Muscle of leg (tissue), 11 donors: ENCODE data around the gene ADGRL3. TPM values are rescaled to one million over a fixed set of nuclear protein-coding genes. Genes with fewer than 3 reads are reported as not detected.

ENCODE experiments used
- DNase-seq: peaks from one replicate; pipeline ENCODE4 v3.0.0; 2013
- H3K27ac ChIP-seq: one replicate; pipeline ENCODE4 v1.5.1; 2013; ENCODE audit warnings: mild to moderate bottlenecking, low read length, control low read depth
- H3K27me3 ChIP-seq: one replicate; pipeline ENCODE4 v1.6.1; 2013; ENCODE audit warnings: low read length; ENCODE audit not compliant: control insufficient read depth, insufficient read depth
- H3K36me3 ChIP-seq: one replicate; pipeline ENCODE4 v1.6.1; 2013; ENCODE audit warnings: low read length; ENCODE audit not compliant: control insufficient read depth, insufficient read depth
- H3K4me1 ChIP-seq: one replicate; pipeline ENCODE4 v1.6.1; 2013; ENCODE audit warnings: low read length; ENCODE audit not compliant: control insufficient read depth, insufficient read depth
- H3K4me3 ChIP-seq: one replicate; pipeline ENCODE4 v1.5.1; 2013; ENCODE audit warnings: low read length, control low read depth
- H3K9me3 ChIP-seq: replicated peaks from 2 replicates; pipeline ENCODE4 v1.6.1; 2013; ENCODE audit warnings: low read depth, low read length; ENCODE audit not compliant: control insufficient read depth
- WGBS: methylation state at CpG from one replicate; pipeline ENCODE4 v1.1.5; 2013; ENCODE audit warnings: missing lambda C conversion rate; ENCODE audit not compliant: insufficient coverage; 5-methylcytosine and 5-hydroxymethylcytosine counted together
- polyA plus RNA-seq, 8 donors: library from polyadenylated mRNA; unstranded; fragments of 120-200 nt; gene quantifications; one replicate each; pipeline versions ENCODE4 v1.2.1 to v1.2.3, GENCODE V29; 2013; ENCODE audit warnings: inconsistent platforms in 1 of 8, low replicate concordance in 1 of 8; ENCODE audit not compliant: insufficient read length in 8 of 8, insufficient read depth in 1 of 8
- total RNA-seq: library from RNA; stranded (reverse); fragments of 120-200 nt; gene quantifications from one replicate; pipeline ENCODE4 v1.2.4, GENCODE V29; 2013

ADGRL3 gene
- total and polyA plus RNA-seq, 9 donors: 11.8 to 40.7 (median 24.8) TPM

DNA sequence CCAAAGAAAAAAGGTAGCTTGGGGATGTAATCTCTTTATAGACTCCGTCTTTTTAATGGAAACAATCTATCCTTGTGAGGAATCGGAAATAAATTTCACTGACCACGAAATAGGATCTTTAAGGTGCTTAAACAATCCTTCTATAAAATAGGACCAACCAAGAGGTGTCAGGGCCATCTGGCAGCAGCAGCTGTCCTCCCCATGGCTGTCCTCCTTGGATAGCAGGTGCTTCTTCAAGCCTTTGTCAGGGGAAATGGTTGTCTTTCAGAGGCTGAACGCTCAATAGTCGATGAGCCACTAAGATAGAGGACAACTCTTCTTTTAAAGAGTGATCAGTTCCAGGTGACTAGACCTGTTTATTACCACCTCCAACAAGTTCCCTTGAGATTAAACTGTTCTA is 231.0 kb downstream of the ADGRL3 start:
- H3K27ac ChIP-seq: no peak overlapping the region
- H3K36me3 ChIP-seq: no peaks in the 10 kb centered on the region
- no peak for DNase-seq
- no peak overlapping the region for H3K4me3 ChIP-seq
- H3K4me1 ChIP-seq: no peaks in the 10 kb centered on the region
- WGBS: 100% methylated on average over 1 of the region's 5 CpGs
- no peaks in the 10 kb centered on the region for H3K27me3 ChIP-seq
- H3K9me3 ChIP-seq: no peaks in the 10 kb centered on the region

DNA sequence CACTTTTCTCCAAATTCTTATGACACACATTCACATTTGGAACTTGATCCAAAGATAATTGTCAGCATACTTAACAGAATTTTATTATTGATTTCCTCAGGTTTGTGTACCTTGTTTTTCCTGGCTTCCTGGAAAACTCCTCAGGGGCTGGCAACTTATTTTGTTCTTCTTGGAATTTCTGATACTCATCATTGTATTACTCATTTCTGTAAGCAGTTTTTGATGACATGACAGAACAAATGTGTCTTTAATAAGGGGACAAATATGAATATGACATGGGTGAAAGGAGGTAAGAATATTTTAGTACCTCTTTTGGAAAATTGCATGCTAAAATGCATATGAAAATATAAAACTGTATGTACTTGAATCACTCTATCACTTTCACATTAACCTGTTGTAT is 237.8 kb downstream of the ADGRL3 start:
- no peak for DNase-seq
- no peaks in the 10 kb centered on the region for H3K4me1 ChIP-seq
- H3K9me3 ChIP-seq: no peaks in the 10 kb centered on the region
- H3K27me3 ChIP-seq: no peaks in the 10 kb centered on the region
- H3K4me3 ChIP-seq: no peak overlapping the region
- H3K27ac ChIP-seq: no peak overlapping the region
- H3K36me3 ChIP-seq: no peaks in the 10 kb centered on the region

DNA sequence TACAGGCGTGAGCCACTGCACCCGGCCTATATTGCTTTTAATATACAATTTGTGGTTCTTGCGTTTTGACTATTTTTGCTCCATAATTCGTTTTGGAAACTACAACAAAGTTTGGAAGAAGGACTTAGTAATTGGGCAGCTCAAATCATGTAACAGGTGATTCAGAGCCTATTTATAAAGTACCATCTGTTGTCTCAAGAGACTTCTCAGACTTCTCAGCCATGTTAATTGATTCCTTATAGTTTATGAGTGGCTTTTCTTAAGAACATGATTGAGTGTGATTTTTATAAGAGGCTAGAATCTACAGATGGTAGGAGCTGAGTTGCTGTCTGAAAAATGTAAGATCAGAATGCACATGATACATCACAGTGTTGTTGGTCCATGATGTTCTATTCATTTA is 240.2 kb downstream of the ADGRL3 start:
- Histone ChIP-seq H3K27ac (no peak overlapping the region), H3K9me3 (no peaks in the 10 kb centered on the region), H3K36me3 (no peaks in the 10 kb centered on the region), H3K4me1 (no peaks in the 10 kb centered on the region), H3K4me3 (no peak overlapping the region), H3K27me3 (no peaks in the 10 kb centered on the region)
- peak; percentile 33 for DNase-seq
- WGBS: no CpG with 5 or more reads among the region's 4 CpGs

DNA sequence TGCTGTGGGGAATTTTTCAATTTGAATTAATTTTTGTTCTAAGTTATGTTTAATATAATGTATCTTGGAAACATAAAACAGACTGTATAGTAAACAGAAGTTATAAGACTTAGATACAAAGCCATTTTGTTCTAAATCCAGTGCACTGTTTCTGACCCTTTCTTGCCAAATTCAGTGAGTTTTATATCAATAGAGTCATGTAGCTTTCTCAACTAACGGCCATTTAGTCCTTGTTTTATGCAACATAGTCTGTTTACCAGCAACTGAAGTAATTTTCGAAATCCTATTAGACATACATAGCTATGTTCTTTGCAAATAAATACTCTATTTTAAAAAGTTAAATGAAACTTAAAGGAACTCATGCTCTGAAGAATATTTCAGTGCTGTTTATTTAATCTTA is 242.8 kb downstream of the ADGRL3 start:
- H3K27me3 ChIP-seq: no peaks in the 10 kb centered on the region
- no CpG with 5 or more reads among the region's 2 CpGs for WGBS
- H3K4me1 ChIP-seq: no peaks in the 10 kb centered on the region
- H3K36me3 ChIP-seq: no peaks in the 10 kb centered on the region
- no peak overlapping the region for H3K4me3 ChIP-seq
- H3K27ac ChIP-seq: no peak overlapping the region
- H3K9me3 ChIP-seq: no peaks in the 10 kb centered on the region
- DNase-seq: peak; percentile 37

DNA sequence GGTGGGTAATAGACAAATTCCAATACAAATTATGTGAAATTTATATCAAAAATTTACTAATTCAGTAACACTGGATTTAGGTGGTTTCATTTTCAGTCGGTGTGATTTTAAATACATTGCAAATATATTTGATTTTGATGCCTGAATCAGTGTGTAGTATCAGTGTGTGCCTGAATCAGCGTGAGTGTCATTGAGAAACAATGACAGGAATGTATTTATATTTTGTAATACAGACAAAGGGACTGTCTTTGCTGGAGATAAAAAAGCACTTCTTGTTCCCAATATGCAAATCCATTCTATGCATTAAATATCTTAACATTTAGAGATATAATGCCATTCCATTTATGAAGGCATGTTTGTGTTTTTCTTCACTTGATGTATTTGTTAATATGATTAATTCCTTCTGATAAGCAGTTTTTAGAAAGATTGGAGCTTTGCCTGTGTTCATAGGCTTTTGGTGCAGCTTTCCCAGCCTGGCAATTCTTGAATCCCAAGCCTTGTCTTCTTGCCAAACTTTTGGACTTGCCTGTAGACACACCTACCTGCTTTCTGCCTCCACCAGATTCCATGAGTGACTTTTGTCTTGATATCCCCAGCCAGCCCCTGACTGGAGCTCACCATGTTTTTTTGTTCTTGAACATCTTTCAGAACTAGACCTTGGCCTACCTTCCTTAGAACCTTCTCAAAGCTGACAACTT is 243.8 kb downstream of the ADGRL3 start:
- H3K4me1 ChIP-seq: no peaks in the 10 kb centered on the region
- H3K27me3 ChIP-seq: no peaks in the 10 kb centered on the region
- DNase-seq: peak; percentile 20
- no peaks in the 10 kb centered on the region for H3K36me3 ChIP-seq
- no CpG with 5 or more reads among the region's 2 CpGs for WGBS
- H3K9me3 ChIP-seq: no peaks in the 10 kb centered on the region
- no peak overlapping the region for H3K27ac ChIP-seq
- H3K4me3 ChIP-seq: no peak overlapping the region

DNA sequence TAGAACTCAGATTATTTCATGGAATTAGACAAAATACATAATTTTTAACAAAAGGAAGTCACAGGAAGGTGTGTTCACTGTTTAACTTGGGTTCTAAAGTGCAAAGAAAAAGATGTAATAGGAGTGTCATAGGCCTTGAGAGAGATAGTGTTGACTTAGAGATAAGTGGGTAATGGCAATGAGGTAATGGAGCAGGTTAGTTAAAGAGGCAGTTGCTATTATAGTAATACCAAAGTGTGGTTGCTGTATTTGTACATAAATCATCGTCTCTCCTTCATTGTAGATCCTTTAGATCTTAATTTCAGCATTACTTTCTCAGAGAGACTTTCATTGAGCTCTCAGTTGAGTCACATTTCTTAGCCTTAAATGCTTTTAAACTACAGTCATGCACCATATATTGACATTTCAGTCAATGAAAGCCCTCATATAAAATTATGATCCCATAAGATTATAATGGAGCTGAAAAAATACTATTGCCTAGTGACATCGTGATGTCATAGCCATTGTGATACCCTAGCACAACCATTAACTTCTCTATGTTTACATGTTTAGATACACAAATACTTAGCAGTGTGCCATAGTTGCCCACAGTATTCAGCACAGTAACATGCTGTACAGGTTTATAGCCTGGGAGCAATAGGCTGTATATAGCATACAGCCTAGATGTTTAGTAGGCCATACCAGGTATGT is 245.4 kb downstream of the ADGRL3 start:
- no peaks in the 10 kb centered on the region for H3K36me3 ChIP-seq
- H3K27me3 ChIP-seq: no peaks in the 10 kb centered on the region
- no peaks in the 10 kb centered on the region for H3K4me1 ChIP-seq
- no peak overlapping the region for H3K27ac ChIP-seq
- no CpG with 5 or more reads among the region's 2 CpGs for WGBS
- H3K9me3 ChIP-seq: no peaks in the 10 kb centered on the region
- DNase-seq: no peak
- H3K4me3 ChIP-seq: no peak overlapping the region

DNA sequence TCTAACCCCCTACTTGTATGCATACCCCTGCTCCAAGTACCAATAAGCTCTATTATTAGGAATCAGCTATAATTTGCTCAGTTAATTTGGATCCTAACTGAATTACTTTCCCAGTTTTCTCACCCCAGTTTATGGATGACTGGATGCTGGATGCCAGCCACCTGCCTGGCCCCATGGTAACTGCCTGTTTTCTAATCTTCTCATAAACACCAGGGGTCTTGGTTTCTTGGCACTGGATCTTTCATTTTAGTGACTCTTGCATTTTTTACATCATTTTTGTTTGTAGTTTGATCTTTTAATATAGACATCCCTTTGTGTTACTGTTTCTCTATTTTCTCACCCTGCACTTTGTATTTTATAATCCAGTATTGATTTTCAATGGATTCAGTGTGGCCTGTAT is 246.8 kb downstream of the ADGRL3 start:
- no peaks in the 10 kb centered on the region for H3K27me3 ChIP-seq
- DNase-seq: no peak
- no peaks in the 10 kb centered on the region for H3K9me3 ChIP-seq
- H3K4me1 ChIP-seq: no peaks in the 10 kb centered on the region
- no peak overlapping the region for H3K4me3 ChIP-seq
- no peak overlapping the region for H3K27ac ChIP-seq
- H3K36me3 ChIP-seq: no peaks in the 10 kb centered on the region

DNA sequence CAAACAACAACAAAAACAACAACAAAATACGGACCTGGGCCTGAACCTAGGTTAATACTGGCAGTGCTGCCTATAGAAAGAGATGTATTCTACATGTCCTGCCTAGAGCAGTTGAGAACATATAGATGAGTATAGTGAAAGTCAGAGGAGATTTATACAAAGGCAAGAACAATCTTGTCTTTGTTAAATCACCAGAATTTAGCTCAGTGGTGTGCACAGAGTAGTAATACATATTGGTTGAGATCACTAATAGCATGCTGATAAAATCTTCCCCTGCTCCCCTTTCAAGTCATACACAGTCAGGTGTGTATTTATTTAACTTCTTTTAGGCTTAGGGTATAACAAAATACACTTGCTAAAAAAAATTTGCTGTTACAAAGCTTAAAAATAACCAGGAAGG is 247.8 kb downstream of the ADGRL3 start:
- no CpG with 5 or more reads among the region's 1 CpG for WGBS
- no peak overlapping the region for H3K27ac ChIP-seq
- no peaks in the 10 kb centered on the region for H3K4me1 ChIP-seq
- H3K9me3 ChIP-seq: no peaks in the 10 kb centered on the region
- no peaks in the 10 kb centered on the region for H3K36me3 ChIP-seq
- H3K4me3 ChIP-seq: no peak overlapping the region
- no peak for DNase-seq
- H3K27me3 ChIP-seq: no peaks in the 10 kb centered on the region

DNA sequence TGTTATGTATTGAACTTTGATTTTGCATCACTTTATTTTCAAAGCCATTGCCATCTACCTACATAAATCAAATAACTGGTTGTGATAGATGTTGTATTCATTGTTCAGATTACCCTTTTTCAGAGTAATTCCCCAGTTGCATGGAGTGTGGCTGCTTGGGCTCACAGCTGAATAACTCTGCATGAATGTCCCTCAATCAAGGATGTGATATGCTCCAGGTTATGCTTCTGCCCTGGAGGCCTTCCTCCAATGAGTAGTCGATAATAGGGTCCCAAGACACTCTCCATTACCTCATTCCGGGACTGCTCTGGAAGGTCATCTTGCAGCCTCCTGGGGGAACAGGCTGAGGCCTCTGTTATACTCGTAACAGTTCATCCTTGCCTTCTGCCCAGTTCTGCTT is 251.8 kb downstream of the ADGRL3 start:
- Histone ChIP-seq H3K36me3 (no peaks in the 10 kb centered on the region), H3K27ac (no peak overlapping the region), H3K4me1 (no peaks in the 10 kb centered on the region), H3K27me3 (no peaks in the 10 kb centered on the region), H3K9me3 (no peaks in the 10 kb centered on the region), H3K4me3 (no peak overlapping the region)
- WGBS: 74% methylated on average over 3 of the region's 3 CpGs
- DNase-seq: no peak

DNA sequence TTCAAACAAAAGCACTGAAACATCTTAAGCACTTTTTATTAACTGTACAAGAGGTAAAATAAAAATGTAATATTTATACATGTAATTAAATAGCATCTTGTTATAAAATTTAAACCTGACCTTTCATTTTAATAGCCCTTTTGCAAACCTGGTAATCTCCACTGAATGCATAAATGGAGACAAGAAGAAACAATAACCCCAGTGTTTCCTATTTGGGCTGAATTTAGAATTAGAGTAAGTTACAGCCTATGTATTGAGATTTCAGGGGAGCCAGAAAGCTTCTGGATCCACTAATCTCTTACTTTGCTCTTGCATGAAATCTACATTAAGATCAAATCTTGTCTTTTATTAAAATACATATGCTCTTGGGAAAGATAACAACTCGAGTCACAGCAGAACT is 261.8 kb downstream of the ADGRL3 start:
- no peak for DNase-seq
- no peak overlapping the region for H3K4me3 ChIP-seq
- no peaks in the 10 kb centered on the region for H3K36me3 ChIP-seq
- no peaks in the 10 kb centered on the region for H3K9me3 ChIP-seq
- WGBS: no CpG with 5 or more reads among the region's 1 CpG
- H3K4me1 ChIP-seq: no peaks in the 10 kb centered on the region
- H3K27ac ChIP-seq: no peak overlapping the region
- H3K27me3 ChIP-seq: no peaks in the 10 kb centered on the region
